ENCODE data around the gene MKI67.

The MKI67 gene

GRCh38 chr10:128077155-128077875 is 48.9 kb downstream of the MKI67 start:
- no peak overlapping the region for H3K27ac ChIP-seq (ENCODE audit: low read depth, low read length)
- peaks cover 4 to 82% (median 58%) of the 10 kb centered on the region in 5 donors for H3K36me3 ChIP-seq (ENCODE audit: control insufficient read depth in 5 of 5, insufficient read depth in 5 of 5, low read length in 5 of 5)
- no peaks in the 10 kb centered on the region for H3K9me3 ChIP-seq (ENCODE audit: control insufficient read depth in 5 of 5, low read length in 5 of 5)
- H3K27me3 ChIP-seq (ENCODE audit: control insufficient read depth in 5 of 5, insufficient read depth in 4 of 5, low read length in 5 of 5), result peaks cover 0 to 3% (median 0%) of the 10 kb centered on the region in 5 donors
- no peak overlapping the region for H3K9ac ChIP-seq (ENCODE audit: low read length in 5 of 5)
- H3K4me3 ChIP-seq (ENCODE audit: low read depth in 1 of 5, low read length in 5 of 5), result no peak overlapping the region
- H3K4me1 ChIP-seq (ENCODE audit: control insufficient read depth in 5 of 5, insufficient read depth in 5 of 5, low read length in 5 of 5), result no peaks in the 10 kb centered on the region

GRCh38 chr10:128074589-128074988 is 51.6 kb downstream of the MKI67 start:
- Histone ChIP-seq H3K9me3 (ENCODE audit: control insufficient read depth in 5 of 5, low read length in 5 of 5) (no peaks in the 10 kb centered on the region), H3K27me3 (ENCODE audit: control insufficient read depth in 5 of 5, insufficient read depth in 4 of 5, low read length in 5 of 5) (peaks cover 0 to 9% (median 0%) of the 10 kb centered on the region in 5 donors), H3K27ac (ENCODE audit: low read depth, low read length) (no peak overlapping the region), H3K4me1 (ENCODE audit: control insufficient read depth in 5 of 5, insufficient read depth in 5 of 5, low read length in 5 of 5) (peaks cover 0 to 2% (median 0%) of the 10 kb centered on the region in 5 donors), H3K9ac (ENCODE audit: low read length in 5 of 5) (no peak overlapping the region), H3K4me3 (ENCODE audit: low read depth in 1 of 5, low read length in 5 of 5) (no peak overlapping the region), H3K36me3 (ENCODE audit: control insufficient read depth in 5 of 5, insufficient read depth in 5 of 5, low read length in 5 of 5) (peaks cover 4 to 91% (median 72%) of the 10 kb centered on the region in 5 donors)

- Histone ChIP-seq H3K27me3 (ENCODE audit: control insufficient read depth in 5 of 5, insufficient read depth in 4 of 5, low read length in 5 of 5) (peaks cover 0 to 9% (median 0%) of the 10 kb centered on the region in 5 donors), H3K27ac (ENCODE audit: low read depth, low read length) (no peak overlapping the region), H3K36me3 (ENCODE audit: control insufficient read depth in 5 of 5, insufficient read depth in 5 of 5, low read length in 5 of 5) (peaks cover 4 to 86% (median 65%) of the 10 kb centered on the region in 5 donors), H3K9ac (ENCODE audit: low read length in 5 of 5) (no peak overlapping the region), H3K9me3 (ENCODE audit: control insufficient read depth in 5 of 5, low read length in 5 of 5) (no peaks in the 10 kb centered on the region), H3K4me1 (ENCODE audit: control insufficient read depth in 5 of 5, insufficient read depth in 5 of 5, low read length in 5 of 5) (peaks cover 0 to 6% (median 0%) of the 10 kb centered on the region in 5 donors), H3K4me3 (ENCODE audit: low read depth in 1 of 5, low read length in 5 of 5) (no peak overlapping the region)
Measured at GRCh38 chr10:128073890-128074289, 52.3 kb downstream of the MKI67 start.

GRCh38 chr10:128072941-128073645 is 53.1 kb downstream of the MKI67 start:
- Histone ChIP-seq H3K9me3 (ENCODE audit: control insufficient read depth in 5 of 5, low read length in 5 of 5) (no peaks in the 10 kb centered on the region), H3K27ac (ENCODE audit: low read depth, low read length) (no peak overlapping the region), H3K36me3 (ENCODE audit: control insufficient read depth in 5 of 5, insufficient read depth in 5 of 5, low read length in 5 of 5) (peaks cover 4 to 86% (median 63%) of the 10 kb centered on the region in 5 donors), H3K4me1 (ENCODE audit: control insufficient read depth in 5 of 5, insufficient read depth in 5 of 5, low read length in 5 of 5) (peaks cover 0 to 6% (median 0%) of the 10 kb centered on the region in 5 donors), H3K4me3 (ENCODE audit: low read depth in 1 of 5, low read length in 5 of 5) (no peak overlapping the region), H3K27me3 (ENCODE audit: control insufficient read depth in 5 of 5, insufficient read depth in 4 of 5, low read length in 5 of 5) (peaks cover 0 to 9% (median 0%) of the 10 kb centered on the region in 5 donors), H3K9ac (ENCODE audit: low read length in 5 of 5) (no peak overlapping the region)

GRCh38 chr10:128072046-128072445 is 54.2 kb downstream of the MKI67 start:
- Histone ChIP-seq H3K9me3 (ENCODE audit: control insufficient read depth in 5 of 5, low read length in 5 of 5) (no peaks in the 10 kb centered on the region), H3K9ac (ENCODE audit: low read length in 5 of 5) (no peak overlapping the region), H3K4me3 (ENCODE audit: low read depth in 1 of 5, low read length in 5 of 5) (no peak overlapping the region), H3K36me3 (ENCODE audit: control insufficient read depth in 5 of 5, insufficient read depth in 5 of 5, low read length in 5 of 5) (peaks cover 4 to 86% (median 61%) of the 10 kb centered on the region in 5 donors), H3K27me3 (ENCODE audit: control insufficient read depth in 5 of 5, insufficient read depth in 4 of 5, low read length in 5 of 5) (peaks cover 0 to 6% (median 0%) of the 10 kb centered on the region in 5 donors), H3K4me1 (ENCODE audit: control insufficient read depth in 5 of 5, insufficient read depth in 5 of 5, low read length in 5 of 5) (peaks cover 0 to 6% (median under 1%) of the 10 kb centered on the region in 5 donors), H3K27ac (ENCODE audit: low read depth, low read length) (no peak overlapping the region)

- Histone ChIP-seq H3K36me3 (ENCODE audit: control insufficient read depth in 5 of 5, insufficient read depth in 5 of 5, low read length in 5 of 5) (peaks cover 4 to 84% (median 61%) of the 10 kb centered on the region in 5 donors), H3K9ac (ENCODE audit: low read length in 5 of 5) (no peak overlapping the region)
Measured at GRCh38 chr10:128071417-128071782, 54.8 kb downstream of the MKI67 start.

GRCh38 chr10:128070721-128071416 is 55.4 kb downstream of the MKI67 start:
- no peak overlapping the region for H3K27ac ChIP-seq (ENCODE audit: low read depth, low read length)
- H3K9me3 ChIP-seq (ENCODE audit: control insufficient read depth in 5 of 5, low read length in 5 of 5), result no peaks in the 10 kb centered on the region
- peaks cover 0 to 12% (median 5%) of the 10 kb centered on the region in 5 donors for H3K4me1 ChIP-seq (ENCODE audit: control insufficient read depth in 5 of 5, insufficient read depth in 5 of 5, low read length in 5 of 5)
- peaks cover 0 to 6% (median 0%) of the 10 kb centered on the region in 5 donors for H3K27me3 ChIP-seq (ENCODE audit: control insufficient read depth in 5 of 5, insufficient read depth in 4 of 5, low read length in 5 of 5)
- peaks cover 4 to 84% (median 67%) of the 10 kb centered on the region in 5 donors for H3K36me3 ChIP-seq (ENCODE audit: control insufficient read depth in 5 of 5, insufficient read depth in 5 of 5, low read length in 5 of 5)
- no peak overlapping the region for H3K4me3 ChIP-seq (ENCODE audit: low read depth in 1 of 5, low read length in 5 of 5)
- no peak overlapping the region for H3K9ac ChIP-seq (ENCODE audit: low read length in 5 of 5)

More at GRCh38 chr10:128071417-128071782, 54.8 kb downstream of the MKI67 start:
- H3K4me3 ChIP-seq (ENCODE audit: low read depth in 1 of 5, low read length in 5 of 5), result no peak overlapping the region
- H3K4me1 ChIP-seq (ENCODE audit: control insufficient read depth in 5 of 5, insufficient read depth in 5 of 5, low read length in 5 of 5), result peaks cover 0 to 7% (median 4%) of the 10 kb centered on the region in 5 donors
- H3K27ac ChIP-seq (ENCODE audit: low read depth, low read length), result no peak overlapping the region
- peaks cover 0 to 6% (median 0%) of the 10 kb centered on the region in 5 donors for H3K27me3 ChIP-seq (ENCODE audit: control insufficient read depth in 5 of 5, insufficient read depth in 4 of 5, low read length in 5 of 5)
- no peaks in the 10 kb centered on the region for H3K9me3 ChIP-seq (ENCODE audit: control insufficient read depth in 5 of 5, low read length in 5 of 5)

- Histone ChIP-seq H3K9ac (ENCODE audit: low read length in 5 of 5) (no peak overlapping the region), H3K9me3 (ENCODE audit: control insufficient read depth in 5 of 5, low read length in 5 of 5) (no peaks in the 10 kb centered on the region), H3K27me3 (ENCODE audit: control insufficient read depth in 5 of 5, insufficient read depth in 4 of 5, low read length in 5 of 5) (peaks cover 0 to 6% (median 0%) of the 10 kb centered on the region in 5 donors), H3K4me3 (ENCODE audit: low read depth in 1 of 5, low read length in 5 of 5) (no peak overlapping the region), H3K36me3 (ENCODE audit: control insufficient read depth in 5 of 5, insufficient read depth in 5 of 5, low read length in 5 of 5) (peaks cover 4 to 89% (median 67%) of the 10 kb centered on the region in 5 donors), H3K27ac (ENCODE audit: low read depth, low read length) (no peak overlapping the region), H3K4me1 (ENCODE audit: control insufficient read depth in 5 of 5, insufficient read depth in 5 of 5, low read length in 5 of 5) (peaks cover 5 to 19% (median 11%) of the 10 kb centered on the region in 5 donors)
Measured at GRCh38 chr10:128070161-128070560, 56.1 kb downstream of the MKI67 start.

- Histone ChIP-seq H3K9me3 (ENCODE audit: control insufficient read depth in 5 of 5, low read length in 5 of 5) (no peaks in the 10 kb centered on the region), H3K4me3 (ENCODE audit: low read depth in 1 of 5, low read length in 5 of 5) (no peak overlapping the region), H3K9ac (ENCODE audit: low read length in 5 of 5) (no peak overlapping the region), H3K4me1 (ENCODE audit: control insufficient read depth in 5 of 5, insufficient read depth in 5 of 5, low read length in 5 of 5) (peaks cover 8 to 24% (median 16%) of the 10 kb centered on the region in 5 donors), H3K27ac (ENCODE audit: low read depth, low read length) (no peak overlapping the region), H3K27me3 (ENCODE audit: control insufficient read depth in 5 of 5, insufficient read depth in 4 of 5, low read length in 5 of 5) (peaks cover 0 to 9% (median 0%) of the 10 kb centered on the region in 5 donors), H3K36me3 (ENCODE audit: control insufficient read depth in 5 of 5, insufficient read depth in 5 of 5, low read length in 5 of 5) (peaks cover 4 to 84% (median 63%) of the 10 kb centered on the region in 5 donors)
Measured at GRCh38 chr10:128069351-128070051, 56.7 kb downstream of the MKI67 start.

Measured in subcutaneous abdominal adipose tissue (tissue), 5 donors.